ENCODE results near the gene HSPE1.
"Not testable (repeated sequence)": the region's sequence is repeated elsewhere in the genome, so short reads cannot be mapped to it uniquely, and the experiment has no call there.

HSPE1 gene

GRCh38 chr2:197498235-197498936 lies 1.8 kb upstream of the HSPE1 start:
- no peak for DNase-seq (ENCODE audit: low read depth, low spot score)

GRCh38 chr2:197498937-197499593 lies 1.1 kb upstream of the HSPE1 start:
- DNase-seq (ENCODE audit: low read depth, low spot score) = no peak

GRCh38 chr2:197500503-197501131 lies 438 bp downstream of the HSPE1 start:
- no peak for DNase-seq (ENCODE audit: low read depth, low spot score)

DNA sequence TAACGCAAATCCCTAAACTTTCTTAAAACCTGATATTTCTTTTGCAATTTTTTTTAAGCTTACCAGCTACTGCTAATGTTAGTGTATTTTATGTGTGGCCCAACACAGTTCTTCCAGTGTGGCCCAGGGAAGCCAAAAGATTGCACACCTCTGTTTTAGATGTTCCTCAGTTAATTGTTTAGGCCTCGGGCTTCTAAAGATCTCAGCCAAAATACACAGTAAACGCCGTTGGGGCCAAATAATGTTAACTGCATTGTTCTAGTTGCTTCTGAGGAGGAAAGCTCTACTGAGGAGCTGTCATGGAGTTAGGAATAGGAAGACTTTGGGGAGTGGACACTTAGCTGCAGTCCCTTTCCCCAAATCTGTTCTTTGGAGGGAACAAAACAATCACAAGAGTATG lies 2.0 kb downstream of the HSPE1 start:
- DNase-seq (ENCODE audit: low read depth, low spot score) = no peak

DNA sequence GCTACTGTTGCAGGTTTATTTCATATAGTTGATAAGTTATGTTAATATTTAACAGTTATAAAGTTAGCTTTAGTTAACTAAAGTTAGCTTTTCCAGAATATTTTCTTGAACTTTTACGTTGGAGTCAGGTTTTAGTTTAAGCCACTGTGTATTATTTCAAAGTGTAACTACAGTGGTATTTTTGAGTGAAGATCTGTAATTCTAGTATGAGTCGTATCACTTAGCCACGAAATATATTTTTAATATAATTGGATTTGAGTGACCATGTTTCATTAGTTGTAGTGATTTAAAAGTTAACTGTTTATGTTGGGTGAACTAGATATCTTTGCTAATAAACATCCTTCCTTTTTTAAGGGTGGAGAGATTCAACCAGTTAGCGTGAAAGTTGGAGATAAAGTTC lies 2.5 kb downstream of the HSPE1 start:
- DNase-seq (ENCODE audit: low read depth, low spot score) = no peak

DNA sequence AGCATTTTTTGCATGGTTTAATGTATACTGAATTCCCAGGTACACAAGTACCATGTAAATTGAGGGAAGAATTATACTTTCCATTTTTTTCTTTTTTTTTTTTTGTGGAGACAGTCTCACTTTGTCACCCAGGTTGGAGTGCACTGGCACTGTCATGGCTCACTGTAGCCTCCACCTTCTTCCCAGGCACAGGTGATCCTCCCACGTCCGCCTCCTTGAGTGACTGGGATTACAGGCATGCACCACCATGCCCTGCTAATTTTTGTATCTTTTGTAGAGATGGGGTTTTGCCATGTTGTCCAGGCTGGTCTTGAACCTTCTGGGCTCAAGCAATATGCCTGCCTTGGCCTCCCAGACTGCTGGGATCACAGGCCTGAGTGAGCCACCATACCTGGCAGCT lies 3.8 kb downstream of the HSPE1 start:
- DNase-seq (ENCODE audit: low read depth, low spot score) = no peak

DNA sequence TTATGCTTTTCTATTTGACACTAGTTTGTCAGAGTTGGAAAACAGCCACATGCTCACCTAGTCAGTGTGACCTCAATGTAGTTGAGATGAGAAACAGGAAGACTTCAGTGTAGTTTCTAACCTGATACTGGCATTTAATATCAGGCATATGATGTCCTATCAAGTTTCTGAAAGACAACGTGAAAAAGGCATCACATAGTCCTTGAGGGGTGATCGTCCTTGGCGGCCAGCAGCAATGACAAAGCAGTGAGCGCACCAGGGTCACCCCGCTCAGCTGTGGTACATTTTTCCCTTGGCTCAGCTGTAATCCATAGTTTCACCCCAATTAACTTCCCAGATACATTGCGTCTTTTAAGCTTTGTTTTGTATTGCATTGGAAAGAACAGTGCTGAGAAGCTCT lies 4.3 kb downstream of the HSPE1 start:
- DNase-seq (ENCODE audit: low read depth, low spot score) = no peak

- DNase-seq (ENCODE audit: low read depth, low spot score) = no peak
Measured at GRCh38 chr2:197506658-197507057, 6.5 kb downstream of the HSPE1 start.

DNA sequence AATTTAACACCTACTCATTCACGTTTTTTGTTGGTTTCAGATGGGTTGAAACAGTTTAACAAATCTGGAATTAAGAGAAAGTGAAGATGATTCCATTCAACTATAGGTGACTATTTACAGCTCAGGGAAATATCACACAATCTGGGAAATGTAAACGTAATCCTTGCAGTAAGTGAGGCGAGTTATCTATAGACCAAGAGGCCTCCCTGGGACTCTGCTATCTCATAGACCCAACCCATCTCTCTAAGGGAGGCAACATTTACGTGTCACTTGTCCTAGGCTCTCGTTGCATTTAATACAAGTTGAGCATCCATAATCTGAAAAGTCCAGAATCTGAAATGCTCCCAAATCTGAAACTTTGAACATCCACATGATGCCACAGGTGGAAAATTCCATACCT lies 13.7 kb downstream of the HSPE1 start:
- no peak for DNase-seq (ENCODE audit: low read depth, low spot score)

- no peak for DNase-seq (ENCODE audit: low read depth, low spot score)
Measured at GRCh38 chr2:197514754-197515153, 14.6 kb downstream of the HSPE1 start.

- DNase-seq (ENCODE audit: low read depth, low spot score) = no peak
Measured at GRCh38 chr2:197515315-197515738, 15.1 kb downstream of the HSPE1 start.

- DNase-seq (ENCODE audit: low read depth, low spot score) = peak; percentile 81
Measured at GRCh38 chr2:197515739-197516392, 15.7 kb downstream of the HSPE1 start, which contains the start of gene MOB4. TSS of gene MOB4 (plus strand) at chr2:197516066. CDS start at chr2:197516087, 21 bp downstream.

DNA sequence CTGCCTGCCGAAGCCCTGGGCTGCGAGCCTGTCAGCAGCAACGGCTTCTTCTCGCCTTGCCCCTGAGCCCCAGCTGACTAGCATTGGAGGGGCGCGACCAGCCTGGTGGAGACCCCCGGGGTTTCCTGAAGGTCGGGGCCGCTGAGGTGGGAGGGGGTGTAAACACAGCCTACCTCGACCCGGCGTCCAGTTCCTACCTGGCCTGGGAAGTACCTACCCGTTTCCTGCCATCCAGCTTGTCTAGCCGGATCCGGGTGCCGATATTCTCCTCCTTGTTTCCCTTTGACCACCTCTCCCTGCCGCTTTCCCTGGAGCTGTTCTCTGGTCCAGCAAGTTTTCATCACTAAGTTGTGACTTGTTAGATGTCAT lies 16.2 kb downstream of the HSPE1 start:
- no peak for DNase-seq (ENCODE audit: low read depth, low spot score)

- no peak for DNase-seq (ENCODE audit: low read depth, low spot score)
Measured at GRCh38 chr2:197517150-197517549, 17.0 kb downstream of the HSPE1 start.

- no peak for DNase-seq (ENCODE audit: low read depth, low spot score)
Measured at GRCh38 chr2:197538412-197538811, 38.2 kb downstream of the HSPE1 start.

GRCh38 chr2:197539734-197540133 lies 39.6 kb downstream of the HSPE1 start:
- DNase-seq (ENCODE audit: low read depth, low spot score) = no peak

GRCh38 chr2:197543206-197543605 lies 43.0 kb downstream of the HSPE1 start:
- no peak for DNase-seq (ENCODE audit: low read depth, low spot score)

DNA sequence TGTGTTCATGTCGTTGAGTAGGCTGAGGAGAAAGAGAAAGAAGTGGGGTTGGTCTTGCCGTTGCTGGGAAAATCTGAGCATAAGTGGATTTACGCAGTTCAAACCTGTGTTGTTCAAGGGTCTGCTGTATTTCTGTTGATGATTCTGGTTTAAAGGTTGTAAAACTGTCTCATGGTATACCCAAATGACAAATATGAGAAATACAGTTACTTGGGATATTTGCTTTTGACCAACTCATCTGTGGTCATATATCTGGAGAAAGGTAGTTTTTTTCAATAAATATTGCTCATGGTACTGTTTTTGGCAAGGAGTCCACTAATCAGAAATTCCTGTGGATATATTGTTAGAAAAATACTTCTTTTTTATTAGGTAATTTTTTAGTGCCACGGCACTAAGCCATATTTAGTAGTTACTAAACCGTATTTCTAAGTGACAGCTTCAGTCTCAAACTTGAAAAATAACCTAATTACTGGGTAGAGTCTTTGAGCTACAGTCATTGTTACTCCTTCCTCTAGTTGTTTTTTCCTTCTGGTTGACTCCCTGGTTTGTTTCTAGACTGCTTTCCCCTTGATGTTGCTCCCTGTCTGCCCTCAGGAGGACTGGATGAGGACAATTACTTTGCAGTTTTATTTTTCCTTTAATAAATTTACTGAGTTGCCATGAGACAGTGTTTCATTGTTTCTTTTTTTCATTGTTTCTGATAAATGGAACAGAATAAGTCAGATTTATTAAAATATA lies 47.2 kb downstream of the HSPE1 start:
- DNase-seq (ENCODE audit: low read depth, low spot score) = no peak

- no peak for DNase-seq (ENCODE audit: low read depth, low spot score)
Measured at GRCh38 chr2:197548582-197548981, 48.4 kb downstream of the HSPE1 start.

- DNase-seq (ENCODE audit: low read depth, low spot score) = not testable (repeated sequence)
Measured at GRCh38 chr2:197551260-197551659, 51.1 kb downstream of the HSPE1 start.

Data from smooth muscle cell of the brain vasculature (primary cell).